SIG-M5 treated with dmso at 0.1 percent for 504 hours (cell line): ENCODE measurements around the gene SLC7A10.

Experiments
- DNase-seq: peaks from one replicate; lab custom pipeline; 2025; ENCODE audit not compliant: unreplicated experiment; lab: John Stamatoyannopoulos, UW

The SLC7A10 gene

DNA sequence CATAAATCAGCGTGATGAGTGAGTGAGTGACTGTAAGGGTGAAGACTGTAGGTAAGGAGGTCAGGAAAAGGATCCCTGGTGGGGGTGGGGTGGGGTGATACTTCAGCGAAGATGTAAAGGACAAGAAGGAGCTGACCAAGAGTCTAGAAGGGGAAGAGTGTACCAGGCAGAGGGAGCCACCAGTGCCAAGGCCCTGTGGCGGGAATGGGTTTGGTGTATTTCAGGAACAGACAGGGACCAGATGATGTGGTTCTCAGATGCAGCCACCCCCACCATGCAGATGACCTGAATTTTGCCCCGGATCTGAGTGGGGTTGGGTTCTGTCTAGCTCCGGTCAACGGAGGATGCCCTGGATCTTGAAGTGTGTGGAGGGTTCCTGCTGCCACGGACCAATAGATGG lies 30.1 kb upstream of the SLC7A10 start:
- DNase-seq: no peak

DNA sequence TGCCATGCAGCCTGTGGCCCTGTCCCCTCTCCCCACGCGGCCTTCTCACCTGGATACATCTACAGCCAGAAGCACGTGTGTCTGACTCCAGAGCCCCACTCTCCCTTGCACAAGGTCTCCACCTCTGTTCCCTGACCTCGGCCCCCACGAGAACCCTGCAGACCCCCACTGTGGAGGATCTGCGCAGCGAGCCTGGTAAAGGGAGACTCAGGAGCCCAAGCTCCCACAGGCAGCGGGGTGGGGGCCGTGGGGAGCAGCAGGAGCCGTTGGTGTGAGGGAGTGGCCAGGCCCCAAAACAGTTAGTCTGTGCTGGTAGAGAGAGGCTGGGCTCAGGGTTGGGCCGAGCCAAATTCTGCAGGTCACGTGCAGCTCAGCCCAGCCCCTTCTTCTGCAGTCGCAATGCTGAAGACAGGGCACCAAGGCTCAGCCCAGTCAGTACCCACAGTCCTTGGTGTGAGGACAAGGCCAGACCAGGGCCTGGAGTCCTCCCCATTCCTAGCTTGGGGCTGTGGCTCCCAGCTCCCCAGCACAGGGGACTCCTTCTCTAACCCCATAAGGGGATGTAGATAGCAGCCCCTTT lies 28.7 kb upstream of the SLC7A10 start:
- no peak for DNase-seq

DNA sequence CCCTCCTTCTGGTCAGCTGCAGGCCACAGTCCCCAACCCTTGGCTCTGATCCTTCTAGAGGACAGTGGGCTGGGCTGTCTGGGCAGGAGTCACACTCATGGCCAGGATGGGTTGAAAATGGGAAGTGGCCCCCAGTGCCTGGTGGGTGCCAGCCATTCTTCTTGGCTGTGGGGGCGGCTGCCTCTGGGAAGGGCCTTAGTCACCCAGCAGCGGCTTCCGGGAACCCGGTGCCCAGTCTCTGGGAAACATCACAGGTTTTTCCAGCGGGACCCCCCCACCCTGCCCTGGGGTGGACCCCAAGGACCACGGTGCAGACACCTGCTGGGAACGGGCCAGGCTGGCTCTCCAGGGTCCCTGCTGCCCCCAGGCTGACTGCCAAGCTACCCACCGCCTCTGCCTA lies 27.3 kb upstream of the SLC7A10 start:
- DNase-seq: no peak

GRCh38 chr19:33252418-33252962 lies 26.8 kb upstream of the SLC7A10 start:
- no peak for DNase-seq

GRCh38 chr19:33251526-33252090 lies 26.0 kb upstream of the SLC7A10 start:
- DNase-seq: no peak

DNA sequence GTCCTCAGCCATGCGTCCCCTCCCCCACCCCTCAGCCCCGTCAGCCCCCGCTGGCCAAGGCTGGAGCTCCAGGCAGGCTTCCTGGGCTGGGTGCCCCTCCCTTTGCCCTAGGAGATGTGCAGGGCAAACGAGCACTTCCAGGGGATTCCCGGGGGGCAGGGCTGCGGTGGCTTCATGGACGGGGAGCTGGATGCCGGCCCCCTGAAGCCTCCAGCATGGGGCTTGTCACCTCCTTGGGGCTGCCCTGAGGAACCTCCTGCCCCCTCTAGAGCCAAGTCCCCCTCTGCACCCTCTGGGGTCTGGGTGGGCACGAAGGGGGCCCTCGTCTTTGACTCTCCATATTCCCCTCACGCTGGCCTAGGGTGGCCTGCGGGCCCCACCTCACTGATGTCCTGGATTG lies 25.4 kb upstream of the SLC7A10 start:
- no peak for DNase-seq

GRCh38 chr19:33250500-33250899 lies 24.9 kb upstream of the SLC7A10 start:
- no peak for DNase-seq

- DNase-seq: no peak
Observed at GRCh38 chr19:33249740-33250366, 24.2 kb upstream of the SLC7A10 start.

GRCh38 chr19:33248954-33249613 lies 23.4 kb upstream of the SLC7A10 start:
- DNase-seq: peak; percentile 72

DNA sequence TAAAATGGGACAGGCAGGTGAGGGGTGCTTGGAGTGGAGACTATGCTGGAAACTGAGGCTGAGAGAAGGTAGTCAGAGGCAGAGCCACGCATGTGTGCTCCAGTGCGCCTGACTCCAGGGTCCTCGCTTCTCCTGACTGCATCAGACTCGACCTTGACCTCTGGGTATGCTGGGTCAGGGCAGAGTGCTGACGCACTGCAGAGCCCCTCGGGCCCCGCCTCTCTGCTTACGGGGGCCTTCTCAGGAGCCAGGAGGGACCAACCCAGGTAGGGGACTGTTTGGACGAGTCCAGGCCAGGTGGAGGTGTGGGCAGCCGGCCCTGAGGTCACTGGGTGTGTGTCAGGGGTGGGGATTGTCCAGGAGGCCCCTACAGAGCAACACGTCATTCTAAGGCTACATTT lies 22.9 kb upstream of the SLC7A10 start:
- DNase-seq: no peak

GRCh38 chr19:33248104-33248503 lies 22.5 kb upstream of the SLC7A10 start:
- DNase-seq: no peak

- no peak for DNase-seq
Observed at GRCh38 chr19:33247441-33247819, 21.8 kb upstream of the SLC7A10 start.

- no peak for DNase-seq
Observed at GRCh38 chr19:33246709-33247440, 21.2 kb upstream of the SLC7A10 start.

GRCh38 chr19:33245948-33246708 lies 20.5 kb upstream of the SLC7A10 start:
- DNase-seq: no peak

DNA sequence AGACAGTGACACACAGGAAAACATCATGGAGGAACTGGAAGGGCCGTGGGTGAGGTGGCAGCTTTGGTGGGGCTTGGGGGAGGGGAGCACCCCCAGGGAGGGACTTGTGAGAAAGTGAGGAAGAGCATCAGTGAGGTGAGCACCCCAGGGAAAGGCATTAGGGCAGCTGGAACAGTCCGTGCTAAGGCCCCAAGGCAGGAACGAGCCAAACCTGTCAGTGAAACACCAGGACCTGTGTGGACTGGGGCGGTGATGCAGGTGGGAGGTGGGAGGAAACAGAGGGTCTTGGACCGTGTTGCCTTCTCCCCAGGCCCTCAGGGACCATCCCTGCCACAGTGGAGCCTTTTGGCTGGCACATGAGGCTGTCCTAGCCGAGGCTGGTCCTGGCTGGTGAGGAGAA lies 17.3 kb upstream of the SLC7A10 start:
- DNase-seq: no peak

DNA sequence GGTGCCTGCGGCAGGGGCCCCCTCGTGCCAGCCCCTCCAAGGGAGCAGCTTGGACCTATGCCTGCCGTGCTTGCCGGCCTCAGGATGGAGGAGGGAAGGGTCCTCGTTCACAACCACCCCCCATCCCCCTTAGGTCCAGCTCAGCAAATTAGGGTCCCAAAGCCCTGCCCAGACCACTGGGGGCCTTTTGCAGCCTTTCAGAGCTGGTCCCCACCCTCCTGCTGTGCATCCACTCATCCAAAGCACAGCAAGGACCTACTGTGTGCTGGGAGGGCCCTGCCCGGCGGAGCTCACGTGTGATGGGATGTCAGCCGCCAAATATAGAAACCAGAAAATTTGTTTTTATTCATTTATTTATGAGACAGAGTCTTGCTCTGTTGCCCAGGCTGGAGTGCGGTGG lies 16.5 kb upstream of the SLC7A10 start:
- DNase-seq: no peak

GRCh38 chr19:33241530-33242101 lies 16.0 kb upstream of the SLC7A10 start:
- DNase-seq: no peak

GRCh38 chr19:33241091-33241529 lies 15.5 kb upstream of the SLC7A10 start:
- DNase-seq: no peak

DNA sequence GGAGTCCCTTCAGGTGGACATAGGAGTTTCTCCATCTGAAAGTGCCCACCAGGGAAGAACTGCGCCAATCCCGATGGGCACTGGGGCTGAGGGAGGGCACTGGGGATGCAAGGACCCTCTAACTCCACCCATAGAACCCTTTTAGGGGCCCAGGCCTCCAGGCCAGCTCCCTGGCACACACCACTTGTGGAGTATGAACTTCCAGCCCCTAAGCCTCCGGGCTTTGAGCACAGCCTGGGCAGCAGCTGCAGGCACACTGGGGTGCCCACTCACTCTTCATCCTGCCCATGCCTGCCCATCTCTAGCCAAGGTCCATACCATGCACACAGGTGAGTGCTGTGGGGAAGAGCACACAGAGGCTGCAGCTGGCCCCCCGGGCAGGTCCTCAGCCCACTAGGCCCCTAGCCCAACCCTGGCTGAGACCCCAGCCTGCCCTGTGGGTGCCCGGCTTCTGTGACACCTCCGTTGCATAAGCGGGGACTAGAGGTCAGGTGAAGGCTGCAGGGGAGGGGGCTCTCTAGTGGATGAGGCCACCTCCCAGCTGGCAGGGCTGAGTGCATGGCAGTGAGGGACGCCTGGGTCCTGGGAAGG lies 14.6 kb upstream of the SLC7A10 start:
- no peak for DNase-seq
